Measurements from ENCODE around the gene FXYD3.

DNA sequence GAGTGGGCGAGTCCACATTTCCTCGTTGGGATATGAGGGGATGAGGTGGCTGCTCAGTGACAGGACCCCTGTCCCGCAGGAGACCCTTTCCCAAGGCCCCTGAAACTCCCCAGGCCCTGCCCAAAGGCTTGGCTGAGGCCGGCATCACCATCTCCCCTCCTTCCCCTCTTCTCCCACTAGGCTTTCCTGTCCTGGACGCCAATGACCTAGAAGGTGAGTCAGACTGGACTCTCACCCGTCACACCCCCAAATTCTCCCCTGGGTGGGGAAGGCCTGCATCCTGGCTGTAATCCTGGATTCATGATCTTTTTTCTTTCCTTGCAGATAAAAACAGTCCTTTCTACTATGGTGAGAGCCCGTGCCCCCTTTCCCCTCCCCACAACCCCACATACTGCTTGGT, 5.3 kb downstream of the FXYD3 start:
- TF ChIP-seq, protein P1, sequence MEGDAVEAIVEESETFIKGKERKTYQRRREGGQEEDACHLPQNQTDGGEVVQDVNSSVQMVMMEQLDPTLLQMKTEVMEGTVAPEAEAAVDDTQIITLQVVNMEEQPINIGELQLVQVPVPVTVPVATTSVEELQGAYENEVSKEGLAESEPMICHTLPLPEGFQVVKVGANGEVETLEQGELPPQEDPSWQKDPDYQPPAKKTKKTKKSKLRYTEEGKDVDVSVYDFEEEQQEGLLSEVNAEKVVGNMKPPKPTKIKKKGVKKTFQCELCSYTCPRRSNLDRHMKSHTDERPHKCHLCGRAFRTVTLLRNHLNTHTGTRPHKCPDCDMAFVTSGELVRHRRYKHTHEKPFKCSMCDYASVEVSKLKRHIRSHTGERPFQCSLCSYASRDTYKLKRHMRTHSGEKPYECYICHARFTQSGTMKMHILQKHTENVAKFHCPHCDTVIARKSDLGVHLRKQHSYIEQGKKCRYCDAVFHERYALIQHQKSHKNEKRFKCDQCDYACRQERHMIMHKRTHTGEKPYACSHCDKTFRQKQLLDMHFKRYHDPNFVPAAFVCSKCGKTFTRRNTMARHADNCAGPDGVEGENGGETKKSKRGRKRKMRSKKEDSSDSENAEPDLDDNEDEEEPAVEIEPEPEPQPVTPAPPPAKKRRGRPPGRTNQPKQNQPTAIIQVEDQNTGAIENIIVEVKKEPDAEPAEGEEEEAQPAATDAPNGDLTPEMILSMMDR (IDR thresholded peaks at IDR 0.05; ENCODE audit: poor library complexity), result no peak
- TF ChIP-seq EZH2phosphoT487 (IDR thresholded peaks at IDR 0.05; ENCODE audit: low read depth, severe bottlenecking, unreplicated experiment), result no peak
